Caco-2 (cell line): ENCODE results near the gene SLC26A1. TPM values are rescaled to one million over a fixed set of nuclear protein-coding genes. Genes with fewer than 3 reads are reported as not detected.
A peak's percentile ranks its signal among the peaks of the same experiment; 100 is the strongest.

ENCODE experiments used
- BruUV-seq: library from RNA; stranded (reverse); fragments of 400-500 nt; replicated peaks from 2 replicates; lab custom pipeline; 2021; lab: Mats Ljungman, UMichigan
- CTCF ChIA-PET: fragments of 300-600 bp; sonication (Branson Sonifier 250); formaldehyde crosslinking; loops from one replicate; lab custom pipeline; 2022; ENCODE audit warnings: antibody characterized with exemption; lab: Charles Lee
- POLR2A ChIA-PET: fragments of 300-600 bp; sonication (Branson Sonifier 250); formaldehyde crosslinking; loops from one replicate; lab custom pipeline; 2022; ENCODE audit warnings: antibody characterized with exemption; lab: Charles Lee
- DNase-seq, 2 experiments: peaks; one replicate each; pipeline versions ENCODE4 v3.0.0 to v3.0.0-alpha.2; 2020 to 2022
- H3K27me3 ChIP-seq: replicated peaks from 2 replicates; pipeline ENCODE4 v1.6.0; 2011; ENCODE audit warnings: low read length; ENCODE audit not compliant: control insufficient read depth, insufficient read depth
- H3K36me3 ChIP-seq: 2 replicates; pipeline ENCODE4 v1.5.1; 2011; ENCODE audit warnings: low read length; ENCODE audit not compliant: control insufficient read depth, insufficient read depth
- H3K4me1 ChIP-seq: fragments of 250-450 bp; sonication (Bioruptor Pico); 2 replicates; pipeline ENCODE4 v1.5.1; 2020; ENCODE audit warnings: mild to moderate bottlenecking
- H3K4me3 ChIP-seq: 2 replicates; pipeline ENCODE4 v1.5.1; 2011; ENCODE audit warnings: low read depth, mild to moderate bottlenecking, control low read depth, low read length
- H3K9me3 ChIP-seq: fragments of 250-450 bp; sonication (Bioruptor Pico); 2 replicates; pipeline ENCODE4 v1.5.1; 2020; ENCODE audit warnings: mild to moderate bottlenecking, moderate library complexity
- H3K27ac Mint-ChIP-seq: one replicate; pipeline ENCODE4 v1.8.0; 2022; ENCODE audit warnings: mixed read lengths; ENCODE audit not compliant: unreplicated experiment
- H3K27me3 Mint-ChIP-seq: one replicate; pipeline ENCODE4 v1.8.0; 2022; ENCODE audit warnings: mixed read lengths; ENCODE audit not compliant: insufficient read depth, unreplicated experiment
- H3K36me3 Mint-ChIP-seq: one replicate; pipeline ENCODE4 v1.8.0; 2022; ENCODE audit warnings: mild to moderate bottlenecking, mixed read lengths; ENCODE audit not compliant: insufficient read depth, unreplicated experiment
- H3K4me1 Mint-ChIP-seq: one replicate; pipeline ENCODE4 v1.8.0; 2022; ENCODE audit warnings: low read depth, mixed read lengths; ENCODE audit not compliant: unreplicated experiment
- H3K4me3 Mint-ChIP-seq: one replicate; pipeline ENCODE4 v1.8.0; 2022; ENCODE audit warnings: mild to moderate bottlenecking, moderate library complexity, mixed read lengths; ENCODE audit not compliant: unreplicated experiment
- H3K9me3 Mint-ChIP-seq: one replicate; pipeline ENCODE4 v1.8.0; 2022; ENCODE audit warnings: mixed read lengths; ENCODE audit not compliant: unreplicated experiment
- intact Hi-C: fragments of 100-400 bp; cut with micrococcal nuclease; formaldehyde crosslinking; loops from one replicate; pipeline ENCODE4 v1.10.0; 2022; ENCODE audit not compliant: unreplicated experiment
- total RNA-seq: library from RNA; stranded (reverse); gene quantifications from 2 replicates; pipeline ENCODE4 v1.2.3, GENCODE V29; 2022
- TF ChIP-seq, protein P1 (sequence below), 2 experiments: fragments of 200-600 bp in 1 of 2; IDR thresholded peaks; 1 replicate in 1 of 2; 2 replicates in 1 of 2; pipeline versions ENCODE4 v1.5.1 to v1.8.0; 2011 to 2022; ENCODE audit warnings: antibody characterized with exemption in 1 of 2, control low read depth in 1 of 2, inconsistent platforms in 1 of 2, low read depth in 1 of 2, low read length in 1 of 2, mild to moderate bottlenecking in 1 of 2, moderate library complexity in 1 of 2; ENCODE audit not compliant: insufficient read depth in 1 of 2, severe bottlenecking in 1 of 2, unreplicated experiment in 1 of 2

Gene SLC26A1
- total RNA-seq, 1 experiment from 2014 or later = 9.6 TPM

DNA sequence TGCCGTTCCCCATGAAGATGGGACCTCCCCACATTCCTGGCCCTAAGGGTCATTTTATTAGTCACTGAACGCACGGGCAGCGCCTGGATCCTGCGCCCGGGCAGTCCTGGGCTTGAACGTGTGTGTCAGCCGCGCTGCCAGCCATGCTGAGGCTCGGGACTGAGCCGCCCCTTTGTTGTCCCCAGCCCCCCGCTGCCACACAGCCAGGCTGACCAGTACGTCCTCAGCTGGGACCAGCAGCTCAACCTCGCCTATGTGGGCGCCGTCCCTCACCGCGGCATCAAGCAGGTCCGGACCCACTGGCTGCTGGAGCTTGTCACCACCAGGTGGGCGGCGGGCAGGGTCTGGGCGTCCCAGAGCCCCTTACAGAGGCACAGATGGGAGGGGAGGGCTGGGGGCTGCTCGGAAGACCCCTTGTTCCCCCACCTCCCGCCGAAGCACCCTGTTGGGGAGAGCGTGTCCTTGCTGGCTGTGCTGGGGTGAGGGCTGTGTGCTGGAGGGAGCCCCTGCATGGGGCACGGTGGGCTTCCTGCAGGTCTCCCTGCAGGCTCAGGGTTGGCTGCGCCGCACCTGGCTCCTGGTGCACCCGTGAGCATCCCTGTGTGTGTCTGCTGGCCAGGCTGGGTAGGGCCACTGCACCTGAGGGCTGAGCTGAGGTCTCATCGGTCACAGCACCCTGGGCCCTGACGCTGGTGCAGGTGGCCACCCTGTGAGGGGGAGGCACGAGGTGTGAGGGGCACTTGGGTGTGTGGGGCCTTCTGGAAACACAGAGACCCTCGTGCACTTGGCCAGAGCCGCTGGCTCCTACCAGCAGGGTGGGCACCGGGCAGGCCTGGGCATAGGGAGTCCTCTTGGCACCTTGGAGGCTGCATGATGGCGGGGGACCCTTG, 5.3 kb downstream of the SLC26A1 start:
- Mint-ChIP-seq H3K36me3 (peaks cover 33% of the 10 kb centered on the region), H3K27ac (no peak overlapping the region), H3K4me3 (peak overlapping the region; percentile 86), H3K4me1 (no peaks in the 10 kb centered on the region), H3K27me3 (no peaks in the 10 kb centered on the region), H3K9me3 (no peaks in the 10 kb centered on the region)
- intact Hi-C loops = loop anchor here (2.0 kb wide), 1 partner anchor 15 kb away; the partner anchor contains the start of gene DGKQ
- TF ChIP-seq, protein P1, sequence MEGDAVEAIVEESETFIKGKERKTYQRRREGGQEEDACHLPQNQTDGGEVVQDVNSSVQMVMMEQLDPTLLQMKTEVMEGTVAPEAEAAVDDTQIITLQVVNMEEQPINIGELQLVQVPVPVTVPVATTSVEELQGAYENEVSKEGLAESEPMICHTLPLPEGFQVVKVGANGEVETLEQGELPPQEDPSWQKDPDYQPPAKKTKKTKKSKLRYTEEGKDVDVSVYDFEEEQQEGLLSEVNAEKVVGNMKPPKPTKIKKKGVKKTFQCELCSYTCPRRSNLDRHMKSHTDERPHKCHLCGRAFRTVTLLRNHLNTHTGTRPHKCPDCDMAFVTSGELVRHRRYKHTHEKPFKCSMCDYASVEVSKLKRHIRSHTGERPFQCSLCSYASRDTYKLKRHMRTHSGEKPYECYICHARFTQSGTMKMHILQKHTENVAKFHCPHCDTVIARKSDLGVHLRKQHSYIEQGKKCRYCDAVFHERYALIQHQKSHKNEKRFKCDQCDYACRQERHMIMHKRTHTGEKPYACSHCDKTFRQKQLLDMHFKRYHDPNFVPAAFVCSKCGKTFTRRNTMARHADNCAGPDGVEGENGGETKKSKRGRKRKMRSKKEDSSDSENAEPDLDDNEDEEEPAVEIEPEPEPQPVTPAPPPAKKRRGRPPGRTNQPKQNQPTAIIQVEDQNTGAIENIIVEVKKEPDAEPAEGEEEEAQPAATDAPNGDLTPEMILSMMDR (IDR thresholded peaks at IDR 0.05; ENCODE audit: insufficient read depth in 1 of 2, low read depth in 1 of 2, low read length in 1 of 2, severe bottlenecking in 1 of 2, unreplicated experiment in 1 of 2) = no peak
- H3K9me3 ChIP-seq = no peaks in the 10 kb centered on the region
- H3K4me1 ChIP-seq = peaks cover 40% of the 10 kb centered on the region
- BruUV-seq = TSS peak; percentile 4
- peak overlapping the region; percentile 79 for H3K4me3 ChIP-seq
- no peak for DNase-seq
- ChIA-PET POLR2A (interaction anchor here (1.5 kb wide), 1 partner anchor 56 kb away, joined by 10 read pairs; the partner anchor contains the start of genes GAK and TMEM175), CTCF (interaction anchor here (0.7 to 1.5 kb wide), 4 partner anchors 56 to 245 kb away, joined by 3 to 11 read pairs (median 6); partner anchors contain the start of genes GAK and TMEM175)
- no peaks in the 10 kb centered on the region; the same call in 1 of the 2 replicates for H3K36me3 ChIP-seq
- H3K27me3 ChIP-seq = no peaks in the 10 kb centered on the region

DNA sequence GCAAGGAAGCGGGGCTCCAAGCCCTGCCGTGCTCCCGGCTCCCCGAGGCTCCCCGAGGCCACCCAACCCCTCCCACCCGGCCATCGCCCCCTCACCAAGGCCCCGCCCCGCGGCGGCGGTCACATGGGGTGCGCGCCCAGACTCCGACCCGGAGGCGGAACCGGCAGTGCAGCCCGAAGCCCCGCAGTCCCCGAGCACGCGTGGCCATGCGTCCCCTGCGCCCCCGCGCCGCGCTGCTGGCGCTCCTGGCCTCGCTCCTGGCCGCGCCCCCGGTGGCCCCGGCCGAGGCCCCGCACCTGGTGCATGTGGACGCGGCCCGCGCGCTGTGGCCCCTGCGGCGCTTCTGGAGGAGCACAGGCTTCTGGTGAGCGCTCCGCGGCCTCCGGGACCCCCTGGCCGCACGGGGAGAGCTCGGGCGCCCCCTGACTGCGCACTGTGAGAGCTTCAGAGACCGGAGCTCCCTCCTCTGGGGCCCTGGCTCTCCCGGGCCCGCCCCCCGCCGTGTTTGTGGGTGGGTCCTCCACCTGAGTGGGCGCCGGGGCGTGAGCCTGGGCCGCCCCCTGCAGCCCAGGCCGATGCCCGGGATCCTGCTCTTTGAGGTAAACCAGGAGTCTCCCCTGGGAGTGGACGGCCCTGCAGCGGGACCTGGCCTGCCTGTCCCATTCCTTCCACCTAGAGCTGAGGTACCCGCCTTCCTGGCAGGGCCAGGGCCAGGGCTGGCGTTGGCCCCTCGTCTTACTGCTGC, 6.2 kb downstream of the SLC26A1 start, which contains the start of gene IDUA:
Gene IDUA, plus strand, starts transcription at position 166 of the 745 bp plus-strand sequence. Its CDS starts 41 bp downstream, at position 207.
- peak within 1 kb of the TSS; percentile 72 for H3K27ac Mint-ChIP-seq
- CTCF ChIA-PET = interaction anchor here (0.7 to 1.5 kb wide), 8 partner anchors 54 to 360 kb away, joined by 3 to 11 read pairs (median 3); partner anchors contain the start of genes GAK and TMEM175
- peaks cover 25% of the 10 kb centered on the region for H3K36me3 Mint-ChIP-seq
- TF ChIP-seq, protein P1 (IDR thresholded peaks at IDR 0.05; ENCODE audit: insufficient read depth in 1 of 2, low read depth in 1 of 2, low read length in 1 of 2, severe bottlenecking in 1 of 2, unreplicated experiment in 1 of 2) = peak; percentile 33 to 69
- POLR2A ChIA-PET = interaction anchor here (0.6 to 1.5 kb wide), 2 partner anchors 14 to 55 kb away, joined by 3 to 10 read pairs; partner anchors contain the start of genes GAK and TMEM175
- no peaks in the 10 kb centered on the region for H3K9me3 Mint-ChIP-seq
- H3K36me3 ChIP-seq = no peaks in the 10 kb centered on the region; the same call in 1 of the 2 replicates
- DNase-seq = peak; percentile 82 to 86
- no peaks in the 10 kb centered on the region for H3K27me3 Mint-ChIP-seq
- H3K4me3 Mint-ChIP-seq = peak within 1 kb of the TSS; percentile 86
- H3K4me1 ChIP-seq = peaks cover 32% of the 10 kb centered on the region
- intact Hi-C loops = loop anchor here (2.0 kb wide), 1 partner anchor 14 kb away; the partner anchor contains the start of gene DGKQ
- H3K27me3 ChIP-seq = no peaks in the 10 kb centered on the region
- no peaks in the 10 kb centered on the region for H3K4me1 Mint-ChIP-seq
- H3K4me3 ChIP-seq = peak within 1 kb of the TSS; percentile 79
- no TSS peak for BruUV-seq
- no peaks in the 10 kb centered on the region for H3K9me3 ChIP-seq
